K562 (cell line): ENCODE results near the gene UMAD1. TPM values are rescaled to one million over a fixed set of nuclear protein-coding genes. Genes with fewer than 3 reads are reported as not detected.

ENCODE experiments used
- ATAC-seq: fragments of 200-7000 bp; cut with Tn5 transposase; 3 replicates; pipeline ENCODE4 v1.9.1; 2020; ENCODE audit warnings: moderate library complexity
- BruUV-seq: library from RNA; stranded (reverse); fragments of 400-500 nt; replicated peaks from 2 replicates; lab custom pipeline; 2021; lab: Mats Ljungman, UMichigan
- CTCF ChIA-PET: fragments of 300-600 bp; formaldehyde crosslinking; extraction: SDS; loops from one replicate; lab custom pipeline; 2021; ENCODE audit warnings: low intra/inter-chr PET ratio; lab: Yijun Ruan, JAX
- POLR2A ChIA-PET: fragments of 300-600, 350-650 bp; sonication (Branson Sonifier 250); formaldehyde crosslinking; extraction: SDS; loops from one replicate; lab custom pipeline; 2021; ENCODE audit warnings: antibody characterized with exemption, inconsistent platforms; lab: Yijun Ruan, JAX
- DNase-seq, 4 experiments: peaks; one replicate each; pipeline versions ENCODE4 v3.0.0 to v3.0.0-alpha.2; 2011 to 2018; ENCODE audit warnings: low spot score in 3 of 4, mixed read lengths in 3 of 4; ENCODE audit errors: extremely low read depth in 1 of 4
- FAIRE-seq: peaks from 2 replicates; lab custom pipeline; 2011; peaks lifted over from hg19 to GRCh38; lab: Jason Lieb, UNC
- H2AFZ ChIP-seq: 2 replicates; pipeline ENCODE4 v1.6.0; 2011; ENCODE audit warnings: low read depth, low read length, control low read depth, inconsistent platforms
- H3K27ac ChIP-seq: fragments of 200-600 bp; 3 replicates; pipeline ENCODE4 v1.8.0; 2011; ENCODE audit warnings: low read depth, mild to moderate bottlenecking, control low read depth, inconsistent platforms, low read length, moderate library complexity, mixed read lengths; ENCODE audit errors: extremely low read depth
- H3K27me3 ChIP-seq, 2 experiments: fragments of 300-600 bp in 1 of 2; 2 replicates in 1 of 2; 3 replicates in 1 of 2; pipeline versions ENCODE4 v1.6.0 to v1.8.0; 2011; ENCODE audit warnings: inconsistent platforms in 2 of 2, low read length in 2 of 2, mild to moderate bottlenecking in 1 of 2, mixed read lengths in 1 of 2, moderate library complexity in 1 of 2; ENCODE audit not compliant: control insufficient read depth in 2 of 2, insufficient read depth in 2 of 2
- H3K36me3 ChIP-seq: fragments of 300-600 bp; 3 replicates; pipeline ENCODE4 v1.8.0; 2011; ENCODE audit warnings: mild to moderate bottlenecking, low read length, inconsistent platforms; ENCODE audit not compliant: control insufficient read depth, insufficient read depth
- H3K4me1 ChIP-seq, 2 experiments: fragments of 200-600 bp in 1 of 2; replicated peaks in 1 of 2; 2 replicates in 1 of 2; 3 replicates in 1 of 2; pipeline versions ENCODE4 v1.5.1 to v1.8.0; 2011; ENCODE audit warnings: inconsistent platforms in 2 of 2, low read length in 2 of 2, mild to moderate bottlenecking in 1 of 2, mixed read lengths in 1 of 2, moderate library complexity in 1 of 2; ENCODE audit not compliant: control insufficient read depth in 2 of 2, insufficient read depth in 2 of 2
- H3K4me2 ChIP-seq: 2 replicates; pipeline ENCODE4 v1.6.1; 2011; ENCODE audit warnings: low read length, control low read depth, inconsistent platforms, mixed read lengths; ENCODE audit not compliant: insufficient read depth
- H3K4me3 ChIP-seq: fragments of 200-600 bp; sonication (generic), shearing (Covaris generic); 2 replicates; pipeline ENCODE4 v1.5.1; 2016; ENCODE audit warnings: control low read depth, inconsistent platforms
- H3K79me2 ChIP-seq: fragments of 200-600 bp; 3 replicates; pipeline ENCODE4 v1.8.0; 2011; ENCODE audit warnings: low read length, inconsistent platforms; ENCODE audit not compliant: control insufficient read depth, insufficient read depth
- H3K9ac ChIP-seq, 2 experiments: 2 replicates each; pipeline versions ENCODE4 v1.6.0 to v1.6.1; 2011; ENCODE audit warnings: low read depth in 2 of 2, low read length in 2 of 2, control low read depth in 1 of 2, inconsistent platforms in 1 of 2, mild to moderate bottlenecking in 1 of 2, mixed read lengths in 1 of 2; ENCODE audit not compliant: insufficient read depth in 1 of 2
- H3K9me1 ChIP-seq: one replicate; pipeline ENCODE4 v1.6.0; 2011; ENCODE audit warnings: inconsistent platforms, mild to moderate bottlenecking, low read length, moderate library complexity; ENCODE audit not compliant: control insufficient read depth, insufficient read depth
- H3K9me3 ChIP-seq: replicated peaks from 2 replicates; pipeline ENCODE4 v1.5.1; 2011; ENCODE audit warnings: low read depth, low read length, inconsistent platforms; ENCODE audit not compliant: control insufficient read depth, insufficient read depth
- H4K20me1 ChIP-seq: replicated peaks from 2 replicates; pipeline ENCODE4 v1.6.1; 2011; ENCODE audit warnings: low read length, inconsistent platforms, mixed read lengths; ENCODE audit not compliant: control insufficient read depth, insufficient read depth
- DDX20 ChIP-seq: fragments of 450-650 bp; IDR thresholded peaks from 2 replicates; pipeline ENCODE4 v1.6.1; 2016; ENCODE audit warnings: missing genetic modification characterization, low read depth, mild to moderate bottlenecking, missing compliant biosample characterization, moderate library complexity
- DEAF1 ChIP-seq: fragments of 450-650 bp; formaldehyde crosslinking; IDR thresholded peaks from 2 replicates; pipeline ENCODE4 v1.4.0; 2020; ENCODE audit warnings: mild to moderate bottlenecking, moderate library complexity
- FOXJ2 ChIP-seq: fragments of 200-800 bp; sonication (Bioruptor generic); IDR thresholded peaks from 2 replicates; pipeline ENCODE4 v1.6.1; 2016; ENCODE audit warnings: missing genetic modification characterization, missing compliant biosample characterization
- REST ChIP-seq, 2 experiments: fragments of 450-650 bp; formaldehyde crosslinking in 1 of 2; IDR thresholded peaks; 2 replicates each; pipeline versions ENCODE4 v1.4.0 to v1.6.1; 2014 to 2020; ENCODE audit warnings: mild to moderate bottlenecking in 2 of 2, borderline replicate concordance in 1 of 2, low read depth in 1 of 2
- SRSF7 ChIP-seq: fragments of 200-400 bp; formaldehyde crosslinking; optimal IDR thresholded peaks from 2 replicates; pipeline ENCODE3; 2017; ENCODE audit warnings: mild to moderate bottlenecking, low read depth, low read length
- WGBS: fragments of 100-300 bp; shearing (Covaris generic); methylation state at CpG from one replicate; pipeline ENCODE4 v1.1.6; 2016; ENCODE audit warnings: low coverage, mixed read lengths; ENCODE audit not compliant: insufficient coverage; ENCODE audit errors: missing lambda C conversion rate; 5-methylcytosine and 5-hydroxymethylcytosine counted together
- in situ Hi-C: fragments of 300-500 bp; cut with MboI; formaldehyde crosslinking; loops from 4 replicates; pipeline ENCODE4 v1.15.0; 2018; ENCODE audit warnings: inconsistent platforms, mixed read lengths
- intact Hi-C: fragments of 100-400 bp; cut with micrococcal nuclease; formaldehyde crosslinking; loops from 2 replicates; pipeline ENCODE4 v1.14.2; 2022
- polyA plus RNA-seq, 8 experiments: library from polyadenylated mRNA; depleted of rRNA in 4 of 8; stranded (reverse) in 5 of 8; unstranded in 3 of 8; fragments of >200 nt; fragmentation: Nextera tagmentation in 2 of 8; fragmentation: Illumina TruSeq in 1 of 8; extraction: Ambion mirVana in 2 of 8; extraction: Trizol in 1 of 8; gene quantifications; 2 replicates each; pipeline versions ENCODE4 v1.2.1 to v1.2.3, GENCODE V29; 2011 to 2014; ENCODE audit warnings: inconsistent platforms in 1 of 8, missing spikeins in 1 of 8
- total RNA-seq, 7 experiments: library from RNA; depleted of rRNA in 6 of 7; stranded (reverse); fragments of >200 nt in 6 of 7; fragmentation: Illumina TruSeq in 2 of 7; extraction: Trizol in 2 of 7; gene quantifications; 2 replicates each; pipeline versions ENCODE4 v1.2.1 to v1.2.3, GENCODE V29; 2011 to 2021; ENCODE audit warnings: low replicate concordance in 1 of 7
- TF ChIP-seq, protein P1 (sequence below), 3 experiments: IDR thresholded peaks in 2 of 3; conservative IDR thresholded peaks in 1 of 3; 2 replicates each; pipeline ENCODE4 v1.5.1; 2011 to 2012; ENCODE audit warnings: low read length in 3 of 3, mild to moderate bottlenecking in 3 of 3, control low read depth in 2 of 3, improper control_type of control experiment in 1 of 3, inconsistent platforms in 1 of 3, low read depth in 1 of 3, mixed read lengths in 1 of 3, moderate library complexity in 1 of 3; ENCODE audit not compliant: insufficient read depth in 2 of 3

UMAD1 gene
- total and polyA plus RNA-seq, 9 of the 15 experiments (the other 6 are each of a cell fraction or from before 2014, with no cell fraction given) = 9.0 to 26.7 (median 13.3) TPM

DNA sequence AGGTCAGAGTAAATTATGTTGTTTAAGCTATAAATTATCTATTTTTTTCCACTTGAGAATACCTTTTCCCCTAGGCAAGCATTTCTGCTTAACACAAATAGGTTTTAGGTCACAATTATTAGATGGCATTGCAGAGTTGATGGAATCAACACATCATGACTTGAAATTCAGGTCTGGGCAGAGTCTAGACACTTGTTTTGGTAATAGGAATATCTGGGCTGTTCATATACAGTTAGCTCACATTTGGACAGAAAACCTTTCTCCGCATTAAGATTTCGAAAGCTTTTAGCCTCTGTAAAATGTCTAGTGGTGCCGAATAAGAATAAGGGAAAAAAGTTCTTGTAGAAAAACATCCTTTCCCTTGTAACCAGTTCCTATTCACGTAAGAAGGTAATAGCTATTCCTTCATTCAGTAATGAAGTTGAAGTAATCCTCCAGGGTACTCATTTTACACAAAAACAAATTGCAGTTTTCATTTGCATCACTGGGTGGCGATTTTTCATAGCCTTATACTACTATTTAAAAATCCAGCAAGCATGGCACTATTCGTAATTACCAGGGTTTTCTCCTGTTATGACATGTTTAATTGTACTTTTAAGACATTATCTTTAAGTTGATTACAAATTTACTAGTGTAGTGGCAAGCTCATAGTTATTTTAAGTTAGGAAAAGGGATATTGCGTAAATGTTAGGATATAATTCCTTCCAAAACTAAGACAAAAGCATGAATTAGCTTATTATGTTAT lies 40.8 kb downstream of the UMAD1 start:
- no peak overlapping the region for H3K9ac ChIP-seq
- no peaks in the 10 kb centered on the region for H3K27me3 ChIP-seq
- H3K27ac ChIP-seq = peak overlapping the region; percentile 32; the same call in 1 of the 3 replicates
- H3K79me2 ChIP-seq = no peaks in the 10 kb centered on the region
- no TSS peak for BruUV-seq
- peak; percentile 87 for FAIRE-seq
- in situ Hi-C loops (no loop called here), intact Hi-C loops (loop anchor here (1.0 to 10.0 kb wide), 5 partner anchors 80 to 616 kb away; no protein-coding TSS in a partner anchor)
- peak in 2 of 4 experiments; percentile 22 to 62 for DNase-seq
- no peaks in the 10 kb centered on the region; the same call in 2 of the 3 replicates for H3K36me3 ChIP-seq
- peak; percentile 88 for ATAC-seq
- ChIA-PET CTCF (no interaction called here), POLR2A (interaction anchor here (0.6 to 2.0 kb wide), 8 partner anchors 8 to 570 kb away, joined by 3 to 5 read pairs (median 4); partner anchors contain the start of genes RPA3 and UMAD1)
- 41% methylated on average over 7 of the region's 7 CpGs for WGBS
- H2AFZ ChIP-seq = peak overlapping the region; percentile 65
- H3K9me1 ChIP-seq = no peaks in the 10 kb centered on the region
- peaks cover 2% of the 10 kb centered on the region; the same call in 1 of the 2 replicates for H3K9me3 ChIP-seq
- H4K20me1 ChIP-seq = no peaks in the 10 kb centered on the region
- no peak overlapping the region for H3K4me3 ChIP-seq
- peaks cover 0 to 2% of the 10 kb centered on the region in 2 experiments; a peak in 1 of 5 replicates for H3K4me1 ChIP-seq
- H3K4me2 ChIP-seq = no peak overlapping the region
- TF ChIP-seq, protein P1, sequence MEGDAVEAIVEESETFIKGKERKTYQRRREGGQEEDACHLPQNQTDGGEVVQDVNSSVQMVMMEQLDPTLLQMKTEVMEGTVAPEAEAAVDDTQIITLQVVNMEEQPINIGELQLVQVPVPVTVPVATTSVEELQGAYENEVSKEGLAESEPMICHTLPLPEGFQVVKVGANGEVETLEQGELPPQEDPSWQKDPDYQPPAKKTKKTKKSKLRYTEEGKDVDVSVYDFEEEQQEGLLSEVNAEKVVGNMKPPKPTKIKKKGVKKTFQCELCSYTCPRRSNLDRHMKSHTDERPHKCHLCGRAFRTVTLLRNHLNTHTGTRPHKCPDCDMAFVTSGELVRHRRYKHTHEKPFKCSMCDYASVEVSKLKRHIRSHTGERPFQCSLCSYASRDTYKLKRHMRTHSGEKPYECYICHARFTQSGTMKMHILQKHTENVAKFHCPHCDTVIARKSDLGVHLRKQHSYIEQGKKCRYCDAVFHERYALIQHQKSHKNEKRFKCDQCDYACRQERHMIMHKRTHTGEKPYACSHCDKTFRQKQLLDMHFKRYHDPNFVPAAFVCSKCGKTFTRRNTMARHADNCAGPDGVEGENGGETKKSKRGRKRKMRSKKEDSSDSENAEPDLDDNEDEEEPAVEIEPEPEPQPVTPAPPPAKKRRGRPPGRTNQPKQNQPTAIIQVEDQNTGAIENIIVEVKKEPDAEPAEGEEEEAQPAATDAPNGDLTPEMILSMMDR (IDR thresholded peaks at IDR 0.05 in 2 of 3, conservative IDR thresholded peaks at IDR 0.05 in 1 of 3; ENCODE audit: insufficient read depth in 2 of 3, low read depth in 1 of 3, low read length in 3 of 3) = peak; percentile 21 to 66 (median 46); a peak in 4 of 6 replicates
- no peak for TF ChIP-seq DDX20
- 0 out of 2 replicates have a peak, but pooled peaks have one; percentile 55 for TF ChIP-seq DEAF1 (CRISPR knock-in tag)
- 0 out of 2 replicates have a peak, but pooled peaks have one; percentile 41 for TF ChIP-seq FOXJ2 (tag)
- peak; percentile 73 for TF ChIP-seq REST (IDR thresholded peaks at IDR 0.05; ENCODE audit: borderline replicate concordance)
- no peak for TF ChIP-seq REST (CRISPR knock-in tag; IDR thresholded peaks at IDR 0.05; ENCODE audit: low read depth)
- TF ChIP-seq SRSF7 = no peak
